HepG2 (cell line): ENCODE data around the gene TBC1D16. TPM values are rescaled to one million over a fixed set of nuclear protein-coding genes. Genes with fewer than 3 reads are reported as not detected.

ENCODE experiments used
- AKAP8 ChIP-seq: sonication (generic); formaldehyde crosslinking; IDR thresholded peaks from 2 replicates; pipeline ENCODE4 v1.5.1; 2020; ENCODE audit warnings: mild to moderate bottlenecking, missing genetic modification reagents
- HCFC1 ChIP-seq: fragments of 150-350 bp; IDR thresholded peaks from 2 replicates; pipeline ENCODE4 v1.6.1; 2014; ENCODE audit warnings: low read depth, low read length
- NFATC3 ChIP-seq: sonication (generic); formaldehyde crosslinking; IDR thresholded peaks from 2 replicates; pipeline ENCODE4 v1.5.1; 2020; ENCODE audit warnings: mild to moderate bottlenecking, missing genetic modification reagents
- REL ChIP-seq: sonication (generic); formaldehyde crosslinking; conservative IDR thresholded peaks from 2 replicates; pipeline ENCODE4 v1.8.0; 2022; ENCODE audit warnings: mild to moderate bottlenecking, missing genetic modification reagents, moderate library complexity
- SCMH1 ChIP-seq: sonication (generic); formaldehyde crosslinking; IDR thresholded peaks from 2 replicates; pipeline ENCODE4 v1.9.0; 2021; ENCODE audit warnings: missing genetic modification reagents, mild to moderate bottlenecking, borderline replicate concordance
- SP140L ChIP-seq: sonication (generic); formaldehyde crosslinking; IDR thresholded peaks from 2 replicates; pipeline ENCODE4 v1.4.0; 2020; ENCODE audit warnings: missing genetic modification reagents, borderline replicate concordance
- TFDP1 ChIP-seq: IDR thresholded peaks from 2 replicates; pipeline ENCODE4 v1.6.1; 2016; ENCODE audit warnings: missing compliant biosample characterization, missing genetic modification reagents, borderline replicate concordance
- ZNF160 ChIP-seq: sonication (generic); formaldehyde crosslinking; IDR thresholded peaks from 2 replicates; pipeline ENCODE4 v1.8.0; 2022; ENCODE audit warnings: mild to moderate bottlenecking, inconsistent platforms, missing genetic modification reagents
- ZNF260 ChIP-seq: sonication (generic); formaldehyde crosslinking; IDR thresholded peaks from 2 replicates; pipeline ENCODE4 v1.4.0; 2020; ENCODE audit warnings: missing genetic modification reagents, low read depth, mild to moderate bottlenecking, borderline replicate concordance
- ZNF570 ChIP-seq: sonication (generic); formaldehyde crosslinking; IDR thresholded peaks from 2 replicates; pipeline ENCODE4 v1.4.0; 2020; ENCODE audit warnings: mild to moderate bottlenecking, missing genetic modification reagents, borderline replicate concordance
- ZNF674 ChIP-seq: sonication (generic); formaldehyde crosslinking; IDR thresholded peaks from 2 replicates; pipeline ENCODE4 v1.5.0; 2020; ENCODE audit warnings: low read depth, mild to moderate bottlenecking, missing genetic modification reagents
- ZNF724P ChIP-seq: sonication (generic); formaldehyde crosslinking; IDR thresholded peaks from 2 replicates; pipeline ENCODE4 v1.8.0; 2022; ENCODE audit warnings: missing genetic modification reagents, borderline replicate concordance
- polyA plus RNA-seq, 8 experiments: library from polyadenylated mRNA; depleted of rRNA in 3 of 8; stranded (reverse) in 7 of 8; unstranded in 1 of 8; fragments of >200 nt; fragmentation: Illumina TruSeq in 4 of 8; extraction: Trizol in 4 of 8; gene quantifications; 2 replicates each; pipeline versions ENCODE4 v1.2.1 to v1.2.3, GENCODE V29; 2011 to 2016; ENCODE audit warnings: low read depth in 4 of 8, missing spikeins in 1 of 8, mixed read lengths in 1 of 8; ENCODE audit not compliant: insufficient read depth in 1 of 8
- total RNA-seq, 5 experiments: library from RNA; depleted of rRNA; stranded (reverse); fragments of >200 nt; fragmentation: Illumina TruSeq; extraction: Trizol; gene quantifications; 2 replicates each; pipeline ENCODE4 v1.2.3, GENCODE V29; 2016; ENCODE audit warnings: low read depth in 1 of 5
- TF ChIP-seq, protein P1 (sequence below): sonication (generic); formaldehyde crosslinking; conservative IDR thresholded peaks from 2 replicates; pipeline ENCODE4 v1.4.0; 2020; ENCODE audit warnings: missing genetic modification reagents
- TF ChIP-seq, protein P2 (sequence below): sonication (generic); formaldehyde crosslinking; IDR thresholded peaks from 2 replicates; pipeline ENCODE4 v1.8.0; 2022; ENCODE audit warnings: missing genetic modification reagents, low read depth, mild to moderate bottlenecking, borderline replicate concordance
- TF ChIP-seq, protein P3 (sequence below): sonication (generic); formaldehyde crosslinking; IDR thresholded peaks from 2 replicates; pipeline ENCODE4 v1.8.1; 2023; ENCODE audit warnings: mild to moderate bottlenecking, missing genetic modification reagents
- TF ChIP-seq, protein P4 (sequence below): sonication (generic); formaldehyde crosslinking; conservative IDR thresholded peaks from 2 replicates; pipeline ENCODE4 v1.4.0; 2020; ENCODE audit warnings: missing genetic modification reagents
- TF ChIP-seq, protein P5 (sequence below): sonication (generic); formaldehyde crosslinking; IDR thresholded peaks from 2 replicates; pipeline ENCODE4 v1.5.0; 2020; ENCODE audit warnings: missing genetic modification reagents
- TF ChIP-seq, protein P6 (sequence below): sonication (generic); formaldehyde crosslinking; IDR thresholded peaks from 2 replicates; pipeline ENCODE4 v1.8.0; 2022; ENCODE audit warnings: mild to moderate bottlenecking, missing genetic modification reagents, borderline replicate concordance

TBC1D16 gene
- total and polyA plus RNA-seq, 2 of the 13 experiments (the other 11 are each of a cell fraction or from before 2014, with no cell fraction given), result 14.9 to 24.9 TPM

- TF ChIP-seq ZNF674 (CRISPR knock-in tag) (no peak), SP140L (no peak), ZNF260 (CRISPR knock-in tag) (no peak), ZNF724P (CRISPR knock-in tag) (no peak), ZNF160 (no peak), AKAP8 (CRISPR knock-in tag) (no peak; the same call in 1 of the 2 replicates), SCMH1 (no peak), TFDP1 (peak; percentile 61; the same call in 1 of the 2 replicates), HCFC1 (no peak), REL (CRISPR knock-in tag) (peak; percentile 81; the same call in 1 of the 2 replicates), ZNF570 (CRISPR knock-in tag) (no peak), NFATC3 (no peak)
- TF ChIP-seq, protein P1, sequence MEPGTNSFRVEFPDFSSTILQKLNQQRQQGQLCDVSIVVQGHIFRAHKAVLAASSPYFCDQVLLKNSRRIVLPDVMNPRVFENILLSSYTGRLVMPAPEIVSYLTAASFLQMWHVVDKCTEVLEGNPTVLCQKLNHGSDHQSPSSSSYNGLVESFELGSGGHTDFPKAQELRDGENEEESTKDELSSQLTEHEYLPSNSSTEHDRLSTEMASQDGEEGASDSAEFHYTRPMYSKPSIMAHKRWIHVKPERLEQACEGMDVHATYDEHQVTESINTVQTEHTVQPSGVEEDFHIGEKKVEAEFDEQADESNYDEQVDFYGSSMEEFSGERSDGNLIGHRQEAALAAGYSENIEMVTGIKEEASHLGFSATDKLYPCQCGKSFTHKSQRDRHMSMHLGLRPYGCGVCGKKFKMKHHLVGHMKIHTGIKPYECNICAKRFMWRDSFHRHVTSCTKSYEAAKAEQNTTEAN, result no peak
- TF ChIP-seq, protein P2, sequence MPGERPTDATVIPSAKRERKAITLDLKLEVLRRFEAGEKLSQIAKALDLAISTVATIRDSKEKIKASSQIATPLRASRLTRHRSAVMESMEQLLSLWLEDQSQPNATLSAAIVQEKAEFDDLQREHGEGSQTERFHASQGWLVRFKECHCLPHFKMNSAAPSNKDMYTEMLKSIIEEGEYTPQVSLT (CRISPR knock-in tag), result no peak
- TF ChIP-seq, protein P3, sequence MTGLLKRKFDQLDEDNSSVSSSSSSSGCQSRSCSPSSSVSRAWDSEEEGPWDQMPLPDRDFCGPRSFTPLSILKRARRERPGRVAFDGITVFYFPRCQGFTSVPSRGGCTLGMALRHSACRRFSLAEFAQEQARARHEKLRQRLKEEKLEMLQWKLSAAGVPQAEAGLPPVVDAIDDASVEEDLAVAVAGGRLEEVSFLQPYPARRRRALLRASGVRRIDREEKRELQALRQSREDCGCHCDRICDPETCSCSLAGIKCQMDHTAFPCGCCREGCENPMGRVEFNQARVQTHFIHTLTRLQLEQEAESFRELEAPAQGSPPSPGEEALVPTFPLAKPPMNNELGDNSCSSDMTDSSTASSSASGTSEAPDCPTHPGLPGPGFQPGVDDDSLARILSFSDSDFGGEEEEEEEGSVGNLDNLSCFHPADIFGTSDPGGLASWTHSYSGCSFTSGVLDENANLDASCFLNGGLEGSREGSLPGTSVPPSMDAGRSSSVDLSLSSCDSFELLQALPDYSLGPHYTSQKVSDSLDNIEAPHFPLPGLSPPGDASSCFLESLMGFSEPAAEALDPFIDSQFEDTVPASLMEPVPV (CRISPR knock-in tag), result no peak; the same call in 1 of the 2 replicates
- TF ChIP-seq, protein P4, sequence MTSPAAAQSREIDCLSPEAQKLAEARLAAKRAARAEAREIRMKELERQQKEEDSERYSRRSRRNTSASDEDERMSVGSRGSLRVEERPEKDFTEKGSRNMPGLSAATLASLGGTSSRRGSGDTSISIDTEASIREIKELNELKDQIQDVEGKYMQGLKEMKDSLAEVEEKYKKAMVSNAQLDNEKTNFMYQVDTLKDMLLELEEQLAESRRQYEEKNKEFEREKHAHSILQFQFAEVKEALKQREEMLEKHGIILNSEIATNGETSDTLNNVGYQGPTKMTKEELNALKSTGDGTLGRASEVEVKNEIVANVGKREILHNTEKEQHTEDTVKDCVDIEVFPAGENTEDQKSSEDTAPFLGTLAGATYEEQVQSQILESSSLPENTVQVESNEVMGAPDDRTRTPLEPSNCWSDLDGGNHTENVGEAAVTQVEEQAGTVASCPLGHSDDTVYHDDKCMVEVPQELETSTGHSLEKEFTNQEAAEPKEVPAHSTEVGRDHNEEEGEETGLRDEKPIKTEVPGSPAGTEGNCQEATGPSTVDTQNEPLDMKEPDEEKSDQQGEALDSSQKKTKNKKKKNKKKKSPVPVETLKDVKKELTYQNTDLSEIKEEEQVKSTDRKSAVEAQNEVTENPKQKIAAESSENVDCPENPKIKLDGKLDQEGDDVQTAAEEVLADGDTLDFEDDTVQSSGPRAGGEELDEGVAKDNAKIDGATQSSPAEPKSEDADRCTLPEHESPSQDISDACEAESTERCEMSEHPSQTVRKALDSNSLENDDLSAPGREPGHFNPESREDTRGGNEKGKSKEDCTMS (CRISPR knock-in tag), result no peak
- TF ChIP-seq, protein P5, sequence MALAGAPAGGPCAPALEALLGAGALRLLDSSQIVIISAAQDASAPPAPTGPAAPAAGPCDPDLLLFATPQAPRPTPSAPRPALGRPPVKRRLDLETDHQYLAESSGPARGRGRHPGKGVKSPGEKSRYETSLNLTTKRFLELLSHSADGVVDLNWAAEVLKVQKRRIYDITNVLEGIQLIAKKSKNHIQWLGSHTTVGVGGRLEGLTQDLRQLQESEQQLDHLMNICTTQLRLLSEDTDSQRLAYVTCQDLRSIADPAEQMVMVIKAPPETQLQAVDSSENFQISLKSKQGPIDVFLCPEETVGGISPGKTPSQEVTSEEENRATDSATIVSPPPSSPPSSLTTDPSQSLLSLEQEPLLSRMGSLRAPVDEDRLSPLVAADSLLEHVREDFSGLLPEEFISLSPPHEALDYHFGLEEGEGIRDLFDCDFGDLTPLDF (CRISPR knock-in tag), result no peak
- TF ChIP-seq, protein P6, sequence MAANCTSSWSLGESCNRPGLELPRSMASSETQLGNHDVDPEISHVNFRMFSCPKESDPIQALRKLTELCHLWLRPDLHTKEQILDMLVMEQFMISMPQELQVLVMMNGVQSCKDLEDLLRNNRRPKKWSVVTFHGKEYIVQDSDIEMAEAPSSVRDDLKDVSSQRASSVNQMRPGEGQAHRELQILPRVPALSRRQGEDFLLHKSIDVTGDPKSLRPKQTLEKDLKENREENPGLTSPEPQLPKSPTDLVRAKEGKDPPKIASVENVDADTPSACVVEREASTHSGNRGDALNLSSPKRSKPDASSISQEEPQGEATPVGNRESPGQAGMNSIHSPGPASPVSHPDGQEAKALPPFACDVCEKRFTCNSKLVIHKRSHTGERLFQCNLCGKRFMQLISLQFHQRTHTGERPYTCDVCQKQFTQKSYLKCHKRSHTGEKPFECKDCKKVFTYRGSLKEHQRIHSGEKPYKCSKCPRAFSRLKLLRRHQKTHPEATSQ (CRISPR knock-in tag), result no peak
Measured at GRCh38 chr17:79990051-79990592, 45.5 kb downstream of the TBC1D16 start (continued).
